GM19324 (cell line): ENCODE data around the gene HES5.
"Not testable (repeated sequence)": the region's sequence is repeated elsewhere in the genome, so short reads cannot be mapped to it uniquely, and the experiment has no call there.

ENCODE experiments used
- ATAC-seq: cut with Tn5 transposase; IDR thresholded peaks from one replicate; pipeline ENCODE4 v1.9.1; 2021; ENCODE audit warnings: mild to moderate bottlenecking, moderate library complexity; ENCODE audit not compliant: unreplicated experiment, low FRiP score

The HES5 gene, protein sequence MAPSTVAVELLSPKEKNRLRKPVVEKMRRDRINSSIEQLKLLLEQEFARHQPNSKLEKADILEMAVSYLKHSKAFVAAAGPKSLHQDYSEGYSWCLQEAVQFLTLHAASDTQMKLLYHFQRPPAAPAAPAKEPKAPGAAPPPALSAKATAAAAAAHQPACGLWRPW

DNA sequence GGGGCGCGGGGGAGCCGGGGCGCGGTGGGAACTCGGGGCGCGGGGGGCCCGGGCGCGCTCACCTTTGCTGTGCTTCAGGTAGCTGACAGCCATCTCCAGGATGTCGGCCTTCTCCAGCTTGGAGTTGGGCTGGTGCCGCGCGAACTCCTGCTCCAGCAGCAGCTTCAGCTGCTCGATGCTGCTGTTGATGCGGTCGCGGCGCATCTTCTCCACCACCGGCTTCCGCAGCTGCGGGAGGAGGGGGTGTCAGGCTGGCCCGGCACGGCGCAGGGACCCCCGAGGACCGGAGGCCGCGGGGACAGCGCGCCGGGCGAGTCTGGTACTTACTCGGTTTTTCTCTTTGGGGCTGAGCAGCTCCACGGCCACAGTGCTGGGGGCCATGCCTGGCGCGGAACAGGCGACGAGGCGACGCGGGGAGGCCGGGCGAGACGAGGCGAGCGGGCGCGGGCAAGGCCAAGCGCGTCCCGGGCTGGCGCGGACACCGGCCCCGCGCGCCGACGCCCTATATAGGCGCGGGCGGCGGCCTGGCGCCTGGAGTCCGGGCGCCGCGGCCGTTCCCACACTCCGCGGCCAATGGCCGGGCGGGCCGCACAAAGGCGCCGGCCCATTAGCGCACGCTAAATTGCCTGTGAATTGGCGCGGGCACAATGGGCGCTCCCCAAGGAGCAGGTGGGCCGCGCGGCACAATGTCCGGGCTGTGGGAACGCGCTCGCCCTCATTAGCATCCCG is at the start of gene HES5:
Gene HES5, minus strand, starts transcription at position 480 of the 729 bp plus-strand sequence. Its CDS starts 99 bp downstream, at position 381.
- no peak for ATAC-seq

DNA sequence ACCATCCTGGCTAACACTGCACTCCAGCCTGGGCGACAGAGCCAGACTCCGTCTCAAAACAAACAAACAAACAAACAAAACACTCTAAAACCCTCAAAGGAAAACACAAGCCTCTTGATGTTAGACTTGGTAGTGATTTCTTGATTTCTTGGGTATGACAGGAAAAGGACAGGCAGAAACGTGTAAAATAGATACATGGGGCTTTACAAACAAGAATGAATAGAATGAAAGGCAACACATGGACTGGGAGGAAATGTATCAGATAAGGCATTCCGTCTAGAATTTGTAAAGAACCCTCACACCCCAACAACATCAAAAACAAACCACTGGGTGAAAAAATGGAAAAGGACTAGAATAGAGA is 48.7 kb upstream of the HES5 start:
- ATAC-seq = no peak

DNA sequence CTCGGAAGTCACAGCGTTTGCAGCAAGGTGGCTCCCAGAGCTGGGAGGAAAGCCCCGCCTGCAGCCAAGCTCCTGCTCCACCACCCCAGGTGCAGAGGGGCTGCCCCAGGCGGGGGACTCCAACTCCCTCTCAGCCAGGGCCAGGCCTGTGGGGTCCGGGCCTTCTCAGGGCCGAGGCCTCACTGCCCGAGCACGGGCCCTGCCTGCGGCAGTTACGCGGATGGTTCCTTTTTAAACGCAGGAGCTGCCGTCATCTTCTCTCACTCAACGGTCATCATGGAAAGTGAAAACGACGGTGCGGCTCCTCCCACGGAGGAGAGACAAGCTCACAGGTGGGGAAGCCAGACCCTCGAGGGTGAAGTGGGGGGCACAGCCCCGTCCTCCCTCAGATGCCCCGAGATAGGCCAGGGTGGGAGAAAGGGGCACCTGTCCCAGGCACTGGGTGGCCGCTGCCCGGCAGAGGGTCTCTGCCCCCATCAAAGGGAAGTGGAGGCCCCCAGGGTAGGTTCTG is 47.6 kb upstream of the HES5 start:
- ATAC-seq = peak; percentile 28

DNA sequence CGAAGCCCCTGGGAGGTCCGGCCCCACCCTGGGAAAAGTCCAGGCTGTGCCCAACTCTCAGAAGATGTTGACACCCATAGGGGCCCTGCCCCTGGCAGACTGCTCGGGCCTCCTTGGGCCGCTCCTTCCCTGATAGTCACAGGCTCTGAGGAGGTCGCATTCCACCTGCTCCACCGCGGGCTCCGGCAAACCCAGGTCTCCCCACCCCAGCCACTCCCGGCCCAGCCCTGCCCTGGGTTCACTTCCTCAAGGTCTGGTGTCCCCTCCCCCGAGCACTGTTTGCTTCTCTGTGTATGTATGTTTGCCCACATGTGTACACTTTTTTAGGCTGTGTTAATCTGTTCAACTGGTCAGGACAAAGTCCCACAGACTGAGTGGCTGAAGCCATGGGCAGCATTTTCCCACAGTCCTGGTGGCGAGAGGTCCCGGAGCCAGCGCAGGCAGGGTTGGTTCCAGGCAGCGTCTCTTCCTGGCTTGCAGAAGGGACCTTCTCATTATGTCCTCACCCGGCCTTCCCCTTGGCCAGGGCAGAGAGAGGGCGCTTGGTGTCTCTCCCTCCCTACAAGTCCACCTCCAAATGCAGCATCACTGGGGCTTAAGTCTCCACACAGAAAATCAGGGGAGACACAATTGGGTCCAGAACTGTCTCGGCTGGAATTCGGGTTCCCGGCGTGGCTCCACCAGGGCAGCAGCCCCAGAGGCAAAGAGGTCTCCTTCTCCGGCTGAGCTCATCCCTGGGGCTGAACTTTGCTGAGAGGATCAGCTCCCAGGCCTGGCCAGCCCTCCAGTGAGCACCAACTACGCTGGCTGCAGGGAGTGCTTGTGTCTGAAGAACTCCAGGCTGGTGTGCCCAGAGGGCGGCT is 46.0 kb upstream of the HES5 start:
- ATAC-seq = no peak

DNA sequence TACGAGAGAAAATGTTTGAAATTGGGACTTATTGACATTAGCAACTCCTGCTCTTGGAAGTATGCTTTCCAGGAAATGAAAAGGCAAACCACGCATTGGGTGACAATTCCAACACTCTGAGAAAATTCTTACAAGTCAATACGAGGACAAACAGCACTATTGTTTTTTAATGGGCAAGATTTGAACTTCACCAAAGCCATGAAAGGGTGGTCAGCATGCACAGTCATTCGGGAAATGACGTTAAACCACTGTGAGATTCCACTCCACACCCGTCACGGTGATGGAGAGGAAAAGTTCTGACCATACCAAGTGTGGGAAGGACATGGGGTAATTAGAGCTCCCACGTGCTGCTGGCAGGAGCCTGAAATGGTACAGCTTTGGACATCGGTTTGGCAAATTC is 44.3 kb upstream of the HES5 start:
- ATAC-seq = no peak

DNA sequence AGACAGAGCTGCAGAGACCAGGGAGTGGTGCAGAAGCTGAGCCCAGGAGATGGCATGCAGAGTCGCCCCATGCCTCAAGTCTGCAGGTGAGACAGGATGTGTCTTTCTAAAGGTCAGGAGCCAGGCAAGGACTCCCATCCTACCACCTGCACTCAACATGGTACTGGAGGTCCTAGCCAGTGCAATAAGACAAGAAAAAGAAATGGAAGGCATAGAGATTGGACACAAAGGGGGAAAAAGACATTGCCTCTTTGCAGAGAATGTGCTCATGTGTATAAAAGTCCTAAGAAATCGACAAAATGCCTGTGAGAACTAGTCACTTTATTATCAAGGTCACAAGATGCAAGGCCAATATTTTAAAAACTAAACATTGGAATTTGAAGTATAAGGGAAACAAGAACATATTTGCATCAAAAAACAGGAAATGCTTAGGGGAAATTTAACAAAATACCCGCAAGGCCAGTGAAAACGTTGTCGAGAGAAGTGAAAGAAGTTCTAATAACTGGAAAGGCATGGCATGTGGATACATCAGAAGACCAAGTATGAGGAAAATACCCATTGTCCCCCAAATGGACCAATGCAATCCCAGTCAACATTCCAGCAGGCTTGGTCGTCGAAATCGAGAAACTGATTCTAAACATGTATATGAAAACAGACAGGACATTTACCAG is 43.3 kb upstream of the HES5 start:
- ATAC-seq = no peak

DNA sequence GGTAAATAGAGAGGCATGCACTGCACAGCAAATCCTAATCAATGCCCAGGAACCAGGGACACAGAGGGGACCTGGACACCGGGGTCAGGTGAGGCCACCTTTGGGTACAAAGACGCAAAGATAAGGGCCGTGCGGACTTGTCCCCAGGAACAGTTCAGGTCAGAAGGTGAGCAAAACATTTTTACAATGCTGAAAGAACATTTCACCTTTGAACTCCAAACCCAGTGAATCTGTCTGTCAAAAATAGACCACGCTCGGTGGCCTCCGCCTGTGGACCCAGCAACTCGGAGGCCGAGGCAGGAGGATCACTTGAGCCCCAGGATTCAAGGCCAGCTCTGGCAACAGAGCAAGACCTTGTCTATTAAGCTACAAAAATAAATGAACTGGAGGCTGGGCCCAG is 41.3 kb upstream of the HES5 start:
- ATAC-seq = no peak

DNA sequence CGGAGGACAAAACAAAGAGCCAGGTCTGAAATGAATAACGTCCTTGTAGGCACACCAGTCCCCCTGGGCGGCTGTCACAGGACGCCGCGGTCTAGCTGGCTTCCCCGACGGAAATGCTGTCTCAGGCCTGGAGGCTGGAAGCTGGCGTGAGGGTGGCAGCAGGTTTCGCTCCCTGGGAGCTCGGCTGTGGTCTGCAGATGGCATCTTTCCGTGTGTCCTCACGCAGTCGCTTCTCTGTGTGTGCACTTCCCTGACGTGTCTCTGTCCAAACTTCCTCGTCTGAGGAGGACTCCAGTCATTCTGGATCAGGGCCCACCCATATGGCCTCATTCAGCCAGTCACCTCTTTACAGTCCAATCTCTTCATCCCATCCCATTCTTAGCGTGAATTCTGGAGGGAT is 40.3 kb upstream of the HES5 start:
- ATAC-seq = no peak

DNA sequence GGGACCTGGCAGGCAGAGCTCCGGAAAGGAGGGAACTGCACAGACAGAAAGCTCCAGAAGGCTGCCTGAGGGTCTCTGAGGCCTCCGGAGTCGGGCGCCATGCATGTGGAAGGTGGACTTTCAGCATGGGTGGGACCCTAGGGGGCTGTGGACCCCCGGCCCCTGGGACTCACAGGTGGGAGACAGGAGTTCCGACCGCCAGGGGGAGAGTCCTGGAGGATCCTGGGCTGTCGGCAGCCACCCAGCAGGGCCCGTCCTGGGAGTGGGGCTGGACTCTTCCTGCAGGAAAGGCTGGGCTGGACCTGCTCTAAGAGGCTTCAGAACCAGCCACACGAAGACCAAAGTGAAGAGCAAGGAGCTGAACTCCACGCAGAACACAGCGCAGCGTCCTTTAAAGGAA is 39.6 kb upstream of the HES5 start:
- ATAC-seq = not testable (repeated sequence)

DNA sequence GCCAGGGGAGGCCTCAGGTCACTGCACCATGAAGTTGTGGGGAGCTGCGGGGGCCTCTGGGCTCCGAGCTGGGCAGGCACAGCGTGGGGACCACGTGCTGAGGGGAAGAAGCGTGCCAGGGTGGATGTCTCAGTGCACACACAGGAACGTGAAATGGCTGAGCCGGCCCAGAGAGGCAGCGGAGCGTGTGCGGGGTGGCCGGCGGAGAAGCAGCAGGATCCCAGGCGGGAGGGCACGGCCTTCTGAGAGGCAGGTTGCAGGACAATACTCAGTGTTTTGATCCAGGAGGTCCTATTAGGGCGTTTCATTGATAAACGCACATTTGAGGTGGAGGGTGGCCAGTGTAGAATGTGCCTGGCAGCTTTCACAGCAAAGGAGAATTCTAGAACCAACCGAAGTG is 39.0 kb upstream of the HES5 start:
- no peak for ATAC-seq

DNA sequence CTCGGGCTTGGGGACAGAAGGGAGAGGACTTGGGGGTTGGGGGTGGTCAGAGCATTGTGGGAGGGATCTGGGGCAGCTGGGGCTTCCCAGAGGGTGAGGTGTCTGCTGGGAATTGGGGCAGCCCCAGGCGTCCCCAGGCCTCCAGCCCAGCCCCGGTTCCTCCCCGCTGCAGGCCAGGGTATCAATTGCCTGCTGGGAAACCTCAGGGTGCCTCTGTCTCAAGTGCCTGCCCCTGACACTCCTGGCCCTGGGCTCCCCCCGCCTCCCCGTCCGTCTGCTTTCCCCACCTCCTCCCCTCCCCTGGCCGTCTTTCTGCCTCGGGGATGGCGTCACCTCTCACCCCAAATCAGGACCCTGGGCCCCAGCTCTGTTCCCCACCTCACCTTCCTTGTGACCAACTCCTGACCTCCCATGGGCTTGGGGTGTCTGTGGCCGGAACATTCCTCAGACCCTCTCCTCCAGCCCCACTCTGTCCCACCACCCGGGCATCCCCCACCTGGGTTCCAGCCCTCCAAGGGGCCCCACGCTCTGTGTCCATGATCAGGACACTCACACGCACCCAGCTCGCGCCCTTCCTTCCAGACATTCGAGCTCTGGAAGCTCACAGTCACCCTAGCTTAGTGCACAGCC is 38.2 kb upstream of the HES5 start:
- ATAC-seq = not testable (repeated sequence)

DNA sequence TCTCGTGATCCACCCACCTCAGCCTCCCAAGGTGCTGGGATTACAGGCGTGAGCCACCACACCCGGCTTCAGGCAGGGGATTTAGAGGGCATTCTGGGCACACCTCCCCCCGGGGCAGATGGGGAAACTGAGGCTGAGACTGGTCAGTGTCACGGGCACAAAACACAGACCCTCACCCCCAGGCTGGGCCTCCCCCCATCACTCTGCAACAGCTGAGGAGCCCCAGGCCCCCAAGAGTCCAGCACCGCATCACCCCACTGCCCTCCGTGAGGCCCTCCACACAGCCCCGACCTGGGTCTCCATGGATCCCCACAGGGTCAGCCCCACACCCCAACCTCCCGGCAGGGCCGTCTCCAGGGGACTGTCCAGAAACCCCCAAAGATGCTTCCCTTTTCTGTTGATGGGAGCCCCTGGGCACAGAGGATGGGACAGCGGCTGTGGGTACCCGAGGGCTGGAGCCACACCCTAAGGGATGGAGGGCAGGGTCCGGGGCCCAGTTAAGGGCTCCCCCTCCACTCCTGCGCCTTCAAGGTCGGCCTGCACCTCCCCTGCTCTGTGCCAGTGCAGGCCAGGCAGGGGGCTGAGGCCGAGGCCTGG is 37.1 kb upstream of the HES5 start:
- ATAC-seq = no peak

DNA sequence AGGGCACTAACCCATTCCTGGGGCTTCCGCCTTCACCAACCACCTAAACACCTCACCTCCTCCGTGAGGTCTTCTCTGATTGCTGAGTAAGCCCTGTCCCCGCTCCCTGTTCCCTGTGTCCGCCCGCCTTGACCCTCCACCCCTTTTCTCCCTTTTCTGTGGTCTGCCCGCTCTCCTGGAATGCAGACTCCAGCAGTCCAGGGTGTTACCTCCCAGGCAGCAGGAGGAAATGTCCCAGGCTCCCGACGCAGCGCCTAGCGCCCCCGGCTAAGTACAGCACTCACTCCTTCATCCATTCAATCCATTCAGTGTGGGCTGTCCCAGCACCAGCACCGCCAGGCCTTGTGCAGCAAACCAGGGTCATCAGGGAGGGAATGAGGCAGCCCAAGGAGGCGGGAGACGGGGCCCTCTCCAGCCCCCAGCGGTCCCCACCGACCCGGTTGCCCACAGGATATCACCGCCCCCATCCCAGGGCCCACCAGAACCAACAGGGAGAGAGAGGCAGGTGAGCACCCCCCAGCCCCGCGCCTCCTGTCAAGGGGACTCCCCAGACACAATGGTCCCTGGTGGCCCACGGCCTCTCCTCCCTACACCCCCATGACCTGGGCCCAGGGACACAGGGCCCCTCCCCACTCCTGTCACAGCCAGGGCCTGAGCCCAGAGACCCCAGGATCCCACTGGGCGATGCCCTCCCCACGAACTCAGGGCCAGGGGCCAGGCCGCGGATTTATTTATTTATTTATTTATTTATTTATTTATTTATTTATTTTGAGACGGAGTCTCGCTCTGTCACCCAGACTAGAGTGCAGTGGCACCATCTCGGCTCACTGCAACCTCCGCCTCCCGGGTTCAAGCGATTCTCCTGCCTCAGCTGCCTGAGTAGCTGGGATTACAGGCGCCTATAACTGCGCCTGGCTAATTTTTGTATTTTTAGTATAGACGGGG is 36.3 kb upstream of the HES5 start:
- no peak for ATAC-seq

DNA sequence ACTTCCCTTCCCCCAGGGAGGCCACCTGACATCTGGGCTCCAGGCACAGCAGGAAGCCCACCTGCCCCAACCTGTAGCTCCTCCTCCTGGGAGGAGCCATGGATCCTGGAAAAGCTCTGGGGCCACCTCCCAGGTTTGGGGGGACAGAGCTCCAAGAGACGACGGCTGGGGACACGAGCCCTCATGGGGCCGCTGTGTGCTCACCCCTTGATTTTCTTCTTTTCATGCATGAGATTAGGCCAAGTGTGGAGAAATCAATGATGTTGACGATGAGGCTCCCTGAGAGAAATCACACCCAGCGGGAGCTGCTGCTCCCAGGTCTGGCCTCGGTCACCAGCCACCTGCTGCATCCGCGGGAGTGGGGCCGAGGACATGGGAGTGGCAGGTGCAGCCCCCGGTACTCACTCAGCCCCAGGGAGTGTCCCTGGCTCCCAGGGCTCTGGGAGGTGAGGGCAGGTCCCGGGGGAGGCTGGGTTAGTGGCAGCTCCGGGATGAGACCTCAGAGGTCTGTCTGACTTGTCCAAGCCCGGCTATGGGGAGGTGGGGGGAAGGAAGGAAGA is 34.8 kb upstream of the HES5 start:
- ATAC-seq = no peak

DNA sequence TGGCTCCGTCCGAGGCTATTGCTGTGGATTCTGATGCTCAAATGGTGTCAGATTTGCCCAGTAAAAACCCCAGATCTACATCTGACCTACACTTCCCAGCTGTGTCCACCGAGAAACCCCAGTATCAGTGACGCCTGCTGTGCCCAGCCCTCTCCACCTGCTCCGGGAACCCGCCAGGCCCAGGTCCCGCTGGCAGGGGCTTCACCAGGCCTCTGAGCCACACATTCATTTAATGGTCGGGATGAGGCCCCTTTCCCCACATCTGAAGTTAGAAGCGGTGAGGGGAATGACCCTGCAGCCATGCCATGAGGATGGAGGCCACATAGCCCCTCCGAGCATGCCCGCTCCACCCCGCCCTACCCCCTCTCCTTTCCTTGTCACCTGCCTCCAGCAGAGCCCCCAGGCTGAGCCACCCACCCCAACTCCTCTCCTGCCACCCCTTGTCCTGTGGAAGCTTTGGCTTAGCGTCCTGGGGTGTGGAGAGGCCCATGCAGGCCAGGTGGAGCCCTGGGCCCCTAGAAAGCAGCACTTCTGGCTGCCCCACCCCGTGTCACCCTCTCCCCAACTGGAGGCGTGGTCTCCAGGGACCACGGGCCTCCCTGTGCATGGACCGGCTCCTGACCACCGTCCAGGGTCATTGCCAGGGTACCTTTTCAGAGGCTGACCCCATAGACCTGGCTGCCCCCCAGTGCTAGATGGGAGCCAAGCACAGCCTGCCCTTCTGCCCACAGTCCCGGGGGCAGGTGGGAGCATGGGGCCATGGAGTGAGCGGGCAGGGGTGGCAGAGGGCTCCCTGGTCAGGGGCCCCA is 34.1 kb upstream of the HES5 start:
- no peak for ATAC-seq

DNA sequence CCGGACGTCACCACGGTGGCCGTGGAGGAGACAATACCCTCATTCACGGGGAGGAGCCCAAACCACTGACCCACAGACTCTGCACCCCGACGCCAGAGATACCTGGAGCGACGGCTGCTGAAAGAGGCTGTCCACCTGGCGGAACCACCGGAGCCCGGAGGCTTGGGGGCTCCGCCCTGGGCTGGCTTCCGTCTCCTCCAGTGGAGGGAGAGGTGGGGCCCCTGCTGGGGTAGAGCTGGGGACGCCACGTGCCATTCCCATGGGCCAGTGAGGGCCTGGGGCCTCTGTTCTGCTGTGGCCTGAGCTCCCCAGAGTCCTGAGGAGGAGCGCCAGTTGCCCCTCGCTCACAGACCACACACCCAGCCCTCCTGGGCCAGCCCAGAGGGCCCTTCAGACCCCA is 33.1 kb upstream of the HES5 start:
- no peak for ATAC-seq
